UCSD-AML1 (cell line): ENCODE measurements around the gene LTA.

Experiments used
- DNase-seq: peaks from one replicate; lab custom pipeline; 2025; ENCODE audit not compliant: unreplicated experiment; lab: John Stamatoyannopoulos, UW

The LTA gene

GRCh38 chr6:31621991-31622390 lies 49.9 kb downstream of the LTA start:
- no peak for DNase-seq

- DNase-seq: no peak
Measured at GRCh38 chr6:31622684-31623091, 50.6 kb downstream of the LTA start.
